PC-9 (cell line): ENCODE measurements around the gene RPS15. TPM values are rescaled to one million over a fixed set of nuclear protein-coding genes. Genes with fewer than 3 reads are reported as not detected.
A peak's percentile ranks its signal among the peaks of the same experiment; 100 is the strongest.

Experiments
- BruUV-seq: library from RNA; stranded (reverse); fragments of 400-500 nt; replicated peaks from 2 replicates; lab custom pipeline; 2021; lab: Mats Ljungman, UMichigan
- CTCF ChIA-PET: fragments of 300-600 bp; sonication (Branson Sonifier 250); formaldehyde crosslinking; loops from one replicate; lab custom pipeline; 2022; ENCODE audit warnings: antibody characterized with exemption; lab: Charles Lee
- POLR2A ChIA-PET: fragments of 300-600 bp; sonication (Branson Sonifier 250); formaldehyde crosslinking; loops from one replicate; lab custom pipeline; 2022; ENCODE audit warnings: antibody characterized with exemption; ENCODE audit not compliant: unreplicated experiment; lab: Charles Lee
- DNase-seq, 2 experiments: peaks; one replicate each; pipeline versions ENCODE4 v3.0.0 to v3.0.0-alpha.2; 2015 to 2022; ENCODE audit warnings: mixed read lengths in 1 of 2
- H2AFZ ChIP-seq: fragments of 200-600 bp; sonication (generic); 2 replicates; pipeline ENCODE4 v1.8.1; 2017; ENCODE audit warnings: antibody characterized with exemption
- H3F3A ChIP-seq: fragments of 200-600 bp; sonication (generic); 2 replicates; pipeline ENCODE4 v1.8.1; 2017; ENCODE audit warnings: antibody characterized with exemption, mild to moderate bottlenecking, low read depth; ENCODE audit not compliant: insufficient read depth
- H3K27ac ChIP-seq: fragments of 200-600 bp; sonication (generic); 2 replicates; pipeline ENCODE4 v1.6.1; 2016; ENCODE audit warnings: mixed run types
- H3K27me3 ChIP-seq: fragments of 200-600 bp; sonication (generic); 2 replicates; pipeline ENCODE4 v1.6.1; 2016; ENCODE audit warnings: low read depth, mixed run types; ENCODE audit not compliant: insufficient read depth
- H3K36me3 ChIP-seq: fragments of 200-600 bp; sonication (generic); 2 replicates; pipeline ENCODE4 v1.6.1; 2016; ENCODE audit warnings: low read depth, mixed run types
- H3K4me1 ChIP-seq: fragments of 200-600 bp; sonication (generic); replicated peaks from 2 replicates; pipeline ENCODE4 v1.6.1; 2016; ENCODE audit warnings: mixed run types; ENCODE audit not compliant: insufficient read depth
- H3K4me2 ChIP-seq: fragments of 200-600 bp; sonication (generic); 2 replicates; pipeline ENCODE4 v1.6.1; 2017; ENCODE audit warnings: mixed run types
- H3K4me3 ChIP-seq: fragments of 200-600 bp; sonication (generic); 2 replicates; pipeline ENCODE4 v1.6.1; 2016; ENCODE audit warnings: mixed run types
- H3K79me2 ChIP-seq: fragments of 200-600 bp; sonication (generic); 2 replicates; pipeline ENCODE4 v1.6.1; 2017; ENCODE audit warnings: low read depth, mixed run types
- H3K9me2 ChIP-seq: fragments of 200-600 bp; sonication (generic); 2 replicates; pipeline ENCODE4 v1.8.1; 2017; ENCODE audit warnings: mild to moderate bottlenecking; ENCODE audit not compliant: insufficient read depth
- H3K9me3 ChIP-seq: fragments of 200-600 bp; sonication (generic); 2 replicates; pipeline ENCODE4 v1.8.1; 2016; ENCODE audit warnings: low read depth; ENCODE audit not compliant: insufficient read depth
- H4K20me1 ChIP-seq: fragments of 200-600 bp; sonication (generic); 2 replicates; pipeline ENCODE4 v1.8.1; 2017; ENCODE audit not compliant: insufficient read depth
- CTCF ChIP-seq: fragments of 200-600 bp; sonication (generic); conservative IDR thresholded peaks from 2 replicates; pipeline ENCODE4 v1.6.1; 2017; ENCODE audit warnings: mixed run types, antibody characterized with exemption, mild to moderate bottlenecking, moderate library complexity
- EZH2 ChIP-seq: fragments of 200-600 bp; sonication (generic); IDR thresholded peaks from 2 replicates; pipeline ENCODE4 v1.8.0; 2017; ENCODE audit warnings: antibody characterized with exemption, low read depth
- intact Hi-C: fragments of 100-400 bp; cut with micrococcal nuclease; formaldehyde crosslinking; loops from one replicate; pipeline ENCODE4 v1.10.0; 2022; ENCODE audit not compliant: unreplicated experiment
- total RNA-seq: library from RNA; stranded (reverse); gene quantifications from 2 replicates; pipeline ENCODE4 v1.2.3, GENCODE V29; 2021

RPS15 gene
- total RNA-seq, 1 experiment from 2014 or later = 967 TPM

GRCh38 chr19:1400281-1401137, 37.7 kb upstream of the RPS15 start:
- no peaks in the 10 kb centered on the region for H3K27me3 ChIP-seq
- H3K4me1 ChIP-seq = no peaks in the 10 kb centered on the region
- POLR2A ChIA-PET = no interaction called here
- CTCF ChIA-PET = no interaction called here
- peak overlapping the region; percentile 56 for H3K4me3 ChIP-seq
- no peak for TF ChIP-seq EZH2
- no peak for TF ChIP-seq CTCF
- no peaks in the 10 kb centered on the region for H3K36me3 ChIP-seq
- no peak overlapping the region for H2AFZ ChIP-seq
- peak overlapping the region; percentile 82 for H3K4me2 ChIP-seq
- H3K27ac ChIP-seq = no peak overlapping the region
- intact Hi-C loops = no loop called here
- no peak for DNase-seq
- H3K79me2 ChIP-seq = no peaks in the 10 kb centered on the region
- no peaks in the 10 kb centered on the region for H3K9me2 ChIP-seq
- no peaks in the 10 kb centered on the region for H3K9me3 ChIP-seq
- H4K20me1 ChIP-seq = no peaks in the 10 kb centered on the region
- no TSS peak for BruUV-seq
- peaks cover 7% of the 10 kb centered on the region; the same call in 1 of the 2 replicates for H3F3A ChIP-seq

GRCh38 chr19:1401138-1401888, 36.9 kb upstream of the RPS15 start, which contains the start of gene GAMT:
TSS of gene GAMT (minus strand) at chr19:1401542. CDS start at chr19:1401476, 66 bp downstream.
- no peaks in the 10 kb centered on the region for H3K36me3 ChIP-seq
- H4K20me1 ChIP-seq = no peaks in the 10 kb centered on the region
- ChIA-PET POLR2A (no interaction called here), CTCF (no interaction called here)
- no peaks in the 10 kb centered on the region for H3K9me3 ChIP-seq
- no peaks in the 10 kb centered on the region for H3K79me2 ChIP-seq
- H3K27ac ChIP-seq = no peak within 1 kb of the TSS
- no peak within 1 kb of the TSS for H2AFZ ChIP-seq
- peak within 1 kb of the TSS; percentile 82 for H3K4me2 ChIP-seq
- intact Hi-C loops = no loop called here
- H3K27me3 ChIP-seq = no peaks in the 10 kb centered on the region
- BruUV-seq = no TSS peak
- peak in 1 of 2 experiments; percentile 31 for DNase-seq
- no peaks in the 10 kb centered on the region for H3K9me2 ChIP-seq
- H3K4me1 ChIP-seq = peaks cover 4% of the 10 kb centered on the region; the same call in 1 of the 2 replicates
- peaks cover 13% of the 10 kb centered on the region for H3F3A ChIP-seq
- peak within 1 kb of the TSS; percentile 56 for H3K4me3 ChIP-seq
- TF ChIP-seq CTCF = no peak; the same call in 1 of the 2 replicates
- no peak for TF ChIP-seq EZH2

- Histone ChIP-seq H3K36me3 (no peaks in the 10 kb centered on the region), H3K4me3 (no peak overlapping the region; the same call in 1 of the 2 replicates), H3K27ac (no peak overlapping the region), H4K20me1 (no peaks in the 10 kb centered on the region), H3F3A (peaks cover 18% of the 10 kb centered on the region), H2AFZ (no peak overlapping the region), H3K9me3 (no peaks in the 10 kb centered on the region), H3K27me3 (no peaks in the 10 kb centered on the region), H3K4me1 (peaks cover 7% of the 10 kb centered on the region; the same call in 1 of the 2 replicates), H3K9me2 (no peaks in the 10 kb centered on the region), H3K4me2 (peak overlapping the region; percentile 82; the same call in 1 of the 2 replicates), H3K79me2 (no peaks in the 10 kb centered on the region)
- ChIA-PET POLR2A (no interaction called here), CTCF (no interaction called here)
- intact Hi-C loops = no loop called here
- no peak for DNase-seq
- BruUV-seq = no TSS peak
- TF ChIP-seq CTCF (no peak; the same call in 1 of the 2 replicates), EZH2 (no peak)
Observed at GRCh38 chr19:1401889-1402217, 36.3 kb upstream of the RPS15 start.
